ENCODE measurements around the gene ISCU. TPM values are rescaled to one million over a fixed set of nuclear protein-coding genes. Genes with fewer than 3 reads are reported as not detected.
"Not testable (repeated sequence)": the region's sequence is repeated elsewhere in the genome, so short reads cannot be mapped to it uniquely, and the experiment has no call there.

Gene ISCU
- total and polyA plus RNA-seq, 2 experiments from 2014 or later = 90.0 to 158 TPM

- H3K27me3 ChIP-seq = no peaks in the 10 kb centered on the region
- H3K4me3 ChIP-seq = no peak overlapping the region
- no peak for TF ChIP-seq CTCF (IDR thresholded peaks at IDR 0.05; ENCODE audit: low read depth, low read length)
- no peak for DNase-seq (ENCODE audit: low read depth in 1 of 2, low spot score in 1 of 2)
- H3K36me3 ChIP-seq = peaks cover 53% of the 10 kb centered on the region
- H3K4me1 ChIP-seq (ENCODE audit: low read depth) = no peaks in the 10 kb centered on the region
- peak overlapping the region; percentile 45 for H3K27ac ChIP-seq
- H3K9me3 ChIP-seq (ENCODE audit: low read depth) = no peaks in the 10 kb centered on the region
Measured at GRCh38 chr12:108568338-108569154, 6.2 kb downstream of the ISCU start.

GRCh38 chr12:108570743-108571608, 8.6 kb downstream of the ISCU start:
- Histone ChIP-seq H3K4me1 (ENCODE audit: low read depth) (no peaks in the 10 kb centered on the region), H3K36me3 (peaks cover 36% of the 10 kb centered on the region), H3K4me3 (no peak overlapping the region), H3K9me3 (ENCODE audit: low read depth) (no peaks in the 10 kb centered on the region), H3K27ac (no peak overlapping the region), H3K27me3 (no peaks in the 10 kb centered on the region)
- peak; percentile 52 for TF ChIP-seq CTCF (IDR thresholded peaks at IDR 0.05; ENCODE audit: low read depth, low read length)
- peak; percentile 30 to 75 for DNase-seq (ENCODE audit: low read depth in 1 of 2, low spot score in 1 of 2)

- Histone ChIP-seq H3K27me3 (no peaks in the 10 kb centered on the region), H3K27ac (no peak overlapping the region), H3K4me3 (no peak overlapping the region), H3K9me3 (ENCODE audit: low read depth) (no peaks in the 10 kb centered on the region), H3K4me1 (ENCODE audit: low read depth) (no peaks in the 10 kb centered on the region), H3K36me3 (peaks cover 29% of the 10 kb centered on the region)
- no peak for DNase-seq (ENCODE audit: low read depth in 1 of 2, low spot score in 1 of 2)
- TF ChIP-seq CTCF (IDR thresholded peaks at IDR 0.05; ENCODE audit: low read depth, low read length) = no peak
Measured at GRCh38 chr12:108571609-108572165, 9.3 kb downstream of the ISCU start.

- no peak for TF ChIP-seq CTCF (IDR thresholded peaks at IDR 0.05; ENCODE audit: low read depth, low read length)
- Histone ChIP-seq H3K27ac (no peak overlapping the region), H3K9me3 (ENCODE audit: low read depth) (no peaks in the 10 kb centered on the region), H3K4me3 (no peak overlapping the region), H3K4me1 (ENCODE audit: low read depth) (no peaks in the 10 kb centered on the region), H3K36me3 (peaks cover 23% of the 10 kb centered on the region), H3K27me3 (no peaks in the 10 kb centered on the region)
- DNase-seq (ENCODE audit: low read depth in 1 of 2, low spot score in 1 of 2) = no peak
Measured at GRCh38 chr12:108572166-108572790, 9.9 kb downstream of the ISCU start.

- TF ChIP-seq CTCF (IDR thresholded peaks at IDR 0.05; ENCODE audit: low read depth, low read length) = no peak
- H3K4me1 ChIP-seq (ENCODE audit: low read depth) = no peaks in the 10 kb centered on the region
- no peaks in the 10 kb centered on the region for H3K9me3 ChIP-seq (ENCODE audit: low read depth)
- H3K27ac ChIP-seq = no peak overlapping the region
- no peak overlapping the region for H3K4me3 ChIP-seq
- H3K27me3 ChIP-seq = no peaks in the 10 kb centered on the region
- no peak for DNase-seq (ENCODE audit: low read depth in 1 of 2, low spot score in 1 of 2)
- H3K36me3 ChIP-seq = peaks cover 15% of the 10 kb centered on the region
Measured at GRCh38 chr12:108573317-108573716, 10.9 kb downstream of the ISCU start.

GRCh38 chr12:108574276-108574675, 11.9 kb downstream of the ISCU start:
- not testable (repeated sequence) for DNase-seq (ENCODE audit: low read depth in 1 of 2, low spot score in 1 of 2); H3K4me3 ChIP-seq; H3K27ac ChIP-seq; H3K4me1 ChIP-seq (ENCODE audit: low read depth); H3K9me3 ChIP-seq (ENCODE audit: low read depth); H3K27me3 ChIP-seq; H3K36me3 ChIP-seq
